Peyer's patch (tissue), 4 donors: ENCODE measurements around the gene SLC26A8. TPM values are rescaled to one million over a fixed set of nuclear protein-coding genes. Genes with fewer than 3 reads are reported as not detected.
A peak's percentile ranks its signal among the peaks of the same experiment; 100 is the strongest.

Source experiments
- DNase-seq, 3 donors: peaks; one replicate each; pipeline ENCODE4 v3.0.0-alpha.2; 2017 to 2019
- H3K27ac ChIP-seq, 4 donors: fragments of 200-600 bp; sonication (generic); one replicate each; pipeline ENCODE4 v1.5.1; 2016 to 2019
- H3K27me3 ChIP-seq, 2 donors: fragments of 200-600 bp; sonication (generic); one replicate each; pipeline ENCODE4 v1.5.1; 2019
- H3K36me3 ChIP-seq, 3 donors: fragments of 200-600 bp; sonication (generic); one replicate each; pipeline ENCODE4 v1.5.1; 2016 to 2019
- H3K4me1 ChIP-seq, 4 donors: fragments of 200-600 bp; sonication (generic); one replicate each; pipeline ENCODE4 v1.5.1; 2016 to 2019
- H3K4me3 ChIP-seq, 4 donors: fragments of 200-600 bp; sonication (generic); 1 replicate in 3 of 4; 2 replicates in 1 of 4; pipeline ENCODE4 v1.5.1; 2016 to 2019; ENCODE audit warnings: mild to moderate bottlenecking in 1 of 4
- H3K9me3 ChIP-seq, 4 donors: fragments of 200-600 bp; sonication (generic); one replicate each; pipeline ENCODE4 v1.5.1; 2016 to 2019; ENCODE audit warnings: mild to moderate bottlenecking in 1 of 4
- CTCF ChIP-seq, 6 experiments: fragments of 450-650 bp in 4 of 6; fragments of 200-600 bp in 2 of 6; sonication (generic) in 1 of 6; IDR thresholded peaks; one replicate each; pipeline ENCODE4 v1.5.1; 2017 to 2019; ENCODE audit warnings: antibody characterized with exemption in 6 of 6, mild to moderate bottlenecking in 3 of 6, moderate library complexity in 1 of 6
- POLR2A ChIP-seq, 2 donors: fragments of 450-650 bp; IDR thresholded peaks; one replicate each; pipeline ENCODE4 v1.5.1; 2017; ENCODE audit warnings: antibody characterized with exemption in 2 of 2, mild to moderate bottlenecking in 2 of 2, moderate library complexity in 2 of 2
- total RNA-seq, 4 donors: library from RNA; depleted of rRNA; stranded (reverse); fragments of >200 nt; gene quantifications; one replicate each; pipeline ENCODE4 v1.1.0, GENCODE V29; 2016

SLC26A8 gene, protein sequence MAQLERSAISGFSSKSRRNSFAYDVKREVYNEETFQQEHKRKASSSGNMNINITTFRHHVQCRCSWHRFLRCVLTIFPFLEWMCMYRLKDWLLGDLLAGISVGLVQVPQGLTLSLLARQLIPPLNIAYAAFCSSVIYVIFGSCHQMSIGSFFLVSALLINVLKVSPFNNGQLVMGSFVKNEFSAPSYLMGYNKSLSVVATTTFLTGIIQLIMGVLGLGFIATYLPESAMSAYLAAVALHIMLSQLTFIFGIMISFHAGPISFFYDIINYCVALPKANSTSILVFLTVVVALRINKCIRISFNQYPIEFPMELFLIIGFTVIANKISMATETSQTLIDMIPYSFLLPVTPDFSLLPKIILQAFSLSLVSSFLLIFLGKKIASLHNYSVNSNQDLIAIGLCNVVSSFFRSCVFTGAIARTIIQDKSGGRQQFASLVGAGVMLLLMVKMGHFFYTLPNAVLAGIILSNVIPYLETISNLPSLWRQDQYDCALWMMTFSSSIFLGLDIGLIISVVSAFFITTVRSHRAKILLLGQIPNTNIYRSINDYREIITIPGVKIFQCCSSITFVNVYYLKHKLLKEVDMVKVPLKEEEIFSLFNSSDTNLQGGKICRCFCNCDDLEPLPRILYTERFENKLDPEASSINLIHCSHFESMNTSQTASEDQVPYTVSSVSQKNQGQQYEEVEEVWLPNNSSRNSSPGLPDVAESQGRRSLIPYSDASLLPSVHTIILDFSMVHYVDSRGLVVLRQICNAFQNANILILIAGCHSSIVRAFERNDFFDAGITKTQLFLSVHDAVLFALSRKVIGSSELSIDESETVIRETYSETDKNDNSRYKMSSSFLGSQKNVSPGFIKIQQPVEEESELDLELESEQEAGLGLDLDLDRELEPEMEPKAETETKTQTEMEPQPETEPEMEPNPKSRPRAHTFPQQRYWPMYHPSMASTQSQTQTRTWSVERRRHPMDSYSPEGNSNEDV
- total RNA-seq = 1 to 10 TPM in 1 of 4 donors, not detected in 3; 1.7 TPM

- no peak for TF ChIP-seq CTCF (IDR thresholded peaks at IDR 0.05)
- no peak for TF ChIP-seq POLR2A (IDR thresholded peaks at IDR 0.05)
- H3K4me3 ChIP-seq = peak within 1 kb of the TSS in 2 of 4 donors; percentile 21 to 25
- DNase-seq = peak in 1 of 3 donors; percentile 51
Observed at GRCh38 chr6:36023996-36024795, at the start of gene SLC26A8. SLC26A8 (minus strand) TSS chr6:36024641; CDS start chr6:36019707, 4,934 bp downstream.

GRCh38 chr6:36073587-36073986, 49.1 kb upstream of the SLC26A8 start:
- DNase-seq = no peak
- H3K27ac ChIP-seq = no peak overlapping the region
- no peaks in the 10 kb centered on the region for H3K9me3 ChIP-seq
- H3K36me3 ChIP-seq = peaks cover 0 to 18% (median 0%) of the 10 kb centered on the region in 3 donors
- TF ChIP-seq POLR2A (IDR thresholded peaks at IDR 0.05) = no peak
- TF ChIP-seq CTCF (IDR thresholded peaks at IDR 0.05) = no peak
- H3K4me3 ChIP-seq = no peak overlapping the region
- H3K27me3 ChIP-seq = no peaks in the 10 kb centered on the region
- peaks cover 0 to 13% (median 3%) of the 10 kb centered on the region in 4 donors for H3K4me1 ChIP-seq

More at GRCh38 chr6:36023996-36024795, at the start of gene SLC26A8:
- H3K4me1 ChIP-seq = no peaks in the 10 kb centered on the region
- no peaks in the 10 kb centered on the region for H3K27me3 ChIP-seq
- H3K9me3 ChIP-seq = no peaks in the 10 kb centered on the region
- H3K27ac ChIP-seq = no peak within 1 kb of the TSS
- no peaks in the 10 kb centered on the region for H3K36me3 ChIP-seq

- no peaks in the 10 kb centered on the region for H3K9me3 ChIP-seq
- no peaks in the 10 kb centered on the region for H3K27me3 ChIP-seq
- no peak for DNase-seq
- no peak overlapping the region for H3K4me3 ChIP-seq
- TF ChIP-seq POLR2A (IDR thresholded peaks at IDR 0.05) (no peak), CTCF (IDR thresholded peaks at IDR 0.05) (no peak)
- no peak overlapping the region for H3K27ac ChIP-seq
- H3K36me3 ChIP-seq = peaks cover 0 to 17% (median 0%) of the 10 kb centered on the region in 3 donors
- peaks cover 0 to 22% (median 5%) of the 10 kb centered on the region in 4 donors for H3K4me1 ChIP-seq
Observed at GRCh38 chr6:36072681-36073080, 48.2 kb upstream of the SLC26A8 start.

- Histone ChIP-seq H3K27me3 (no peaks in the 10 kb centered on the region), H3K4me1 (peaks cover 0 to 29% (median 5%) of the 10 kb centered on the region in 4 donors), H3K9me3 (no peaks in the 10 kb centered on the region), H3K4me3 (no peak overlapping the region), H3K36me3 (peaks cover 0 to 11% (median 0%) of the 10 kb centered on the region in 3 donors), H3K27ac (no peak overlapping the region)
- TF ChIP-seq CTCF (IDR thresholded peaks at IDR 0.05) = no peak
- no peak for TF ChIP-seq POLR2A (IDR thresholded peaks at IDR 0.05)
- no peak for DNase-seq
Observed at GRCh38 chr6:36071714-36072113, 47.3 kb upstream of the SLC26A8 start.

DNA sequence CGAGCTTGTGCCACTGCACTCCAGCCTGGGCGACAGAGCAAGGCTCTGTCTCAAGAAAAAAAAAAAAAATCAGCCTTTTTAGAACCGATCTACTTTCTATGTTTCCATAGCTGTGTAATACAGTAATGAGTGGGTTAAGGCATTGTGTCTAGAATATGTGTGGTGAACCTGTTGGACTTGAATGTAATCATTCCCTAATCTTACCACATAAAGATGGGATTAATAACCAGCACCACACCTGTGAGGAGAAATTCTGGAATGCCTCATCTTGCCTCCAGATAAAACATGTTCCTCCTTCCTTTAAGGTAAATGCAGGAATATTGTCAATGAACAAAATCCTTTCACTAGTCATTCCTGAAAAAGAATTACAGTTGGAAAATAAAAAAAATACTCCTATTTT, 46.8 kb upstream of the SLC26A8 start:
- Histone ChIP-seq H3K9me3 (no peaks in the 10 kb centered on the region), H3K27me3 (no peaks in the 10 kb centered on the region), H3K4me3 (no peak overlapping the region), H3K4me1 (peaks cover 0 to 33% (median 7%) of the 10 kb centered on the region in 4 donors), H3K27ac (no peak overlapping the region), H3K36me3 (peaks cover 0 to 6% (median 0%) of the 10 kb centered on the region in 3 donors)
- DNase-seq = no peak
- TF ChIP-seq CTCF (IDR thresholded peaks at IDR 0.05) (no peak), POLR2A (IDR thresholded peaks at IDR 0.05) (no peak)
